BJ (cell line): Measurements from ENCODE around the gene RAB27A. TPM values are rescaled to one million over a fixed set of nuclear protein-coding genes. Genes with fewer than 3 reads are reported as not detected.
"Not testable (repeated sequence)": the region's sequence is repeated elsewhere in the genome, so short reads cannot be mapped to it uniquely, and the experiment has no call there.

ENCODE experiments used
- CTCF ChIA-PET: fragments of 350-600 bp; formaldehyde crosslinking; extraction: SDS; loops from one replicate; lab custom pipeline; 2021; ENCODE audit warnings: antibody characterized with exemption, inconsistent platforms; lab: Yijun Ruan, JAX
- POLR2A ChIA-PET: fragments of 300-600 bp; sonication (Branson Sonifier 250); formaldehyde crosslinking; extraction: SDS; loops from one replicate; lab custom pipeline; 2021; ENCODE audit warnings: antibody characterized with exemption; lab: Charles Lee
- DNase-seq: peaks from one replicate; pipeline ENCODE4 v3.0.0-alpha.2; 2011; ENCODE audit warnings: low read depth
- H3K27me3 ChIP-seq: 2 replicates; pipeline ENCODE4 v1.6.0; 2011; ENCODE audit warnings: low read length; ENCODE audit not compliant: control insufficient read depth, insufficient read depth
- H3K36me3 ChIP-seq: 2 replicates; pipeline ENCODE4 v1.5.1; 2011; ENCODE audit warnings: low read length; ENCODE audit not compliant: control insufficient read depth, insufficient read depth
- H3K4me3 ChIP-seq: 2 replicates; pipeline ENCODE4 v1.5.1; 2011; ENCODE audit warnings: low read depth, mild to moderate bottlenecking, control low read depth, low read length
- CTCF ChIP-seq: IDR thresholded peaks from 2 replicates; pipeline ENCODE4 v1.5.1; 2011; ENCODE audit warnings: low read depth, mild to moderate bottlenecking, control low read depth, inconsistent platforms, low read length, moderate library complexity; ENCODE audit not compliant: insufficient read depth
- polyA plus RNA-seq: library from polyadenylated mRNA; depleted of rRNA; stranded (reverse); fragments of >200 nt; gene quantifications from 2 replicates; pipeline ENCODE4 v1.2.3, GENCODE V29; 2011

RAB27A gene
- polyA plus RNA-seq, 1 experiment = 12.1 TPM

GRCh38 chr15:55284426-55284825, 5.2 kb downstream of the RAB27A start:
- no peaks in the 10 kb centered on the region; the same call in 1 of the 2 replicates for H3K36me3 ChIP-seq
- CTCF ChIA-PET = no interaction called here
- POLR2A ChIA-PET = no interaction called here

GRCh38 chr15:55283379-55284147, 6.0 kb downstream of the RAB27A start:
- no peak overlapping the region for H3K4me3 ChIP-seq
- ChIA-PET CTCF (no interaction called here), POLR2A (no interaction called here)
- no peak for TF ChIP-seq CTCF
- no peak for DNase-seq
- H3K36me3 ChIP-seq = no peaks in the 10 kb centered on the region; the same call in 1 of the 2 replicates
- no peaks in the 10 kb centered on the region for H3K27me3 ChIP-seq

More at GRCh38 chr15:55284426-55284825, 5.2 kb downstream of the RAB27A start:
- H3K4me3 ChIP-seq = no peak overlapping the region
- no peak for DNase-seq
- H3K27me3 ChIP-seq = no peaks in the 10 kb centered on the region
- no peak for TF ChIP-seq CTCF

GRCh38 chr15:55282284-55282833, 7.3 kb downstream of the RAB27A start:
- Histone ChIP-seq H3K27me3 (no peaks in the 10 kb centered on the region), H3K36me3 (no peaks in the 10 kb centered on the region; the same call in 1 of the 2 replicates), H3K4me3 (no peak overlapping the region)
- DNase-seq = peak; percentile 46
- TF ChIP-seq CTCF = no peak
- ChIA-PET CTCF (interaction anchor here (0.6 to 1.2 kb wide), 7 partner anchors 9 to 1393 kb away, joined by 3 to 5 read pairs (median 4); no protein-coding TSS in a partner anchor), POLR2A (no interaction called here)

GRCh38 chr15:55281517-55282228, 7.9 kb downstream of the RAB27A start:
- Histone ChIP-seq H3K36me3 (no peaks in the 10 kb centered on the region; the same call in 1 of the 2 replicates), H3K4me3 (no peak overlapping the region), H3K27me3 (no peaks in the 10 kb centered on the region)
- CTCF ChIA-PET = interaction anchor here (0.6 to 1.2 kb wide), 6 partner anchors 10 to 158 kb away, joined by 3 to 6 read pairs (median 4); no protein-coding TSS in a partner anchor
- no peak for DNase-seq
- TF ChIP-seq CTCF = no peak
- POLR2A ChIA-PET = no interaction called here

GRCh38 chr15:55280589-55280988, 9.0 kb downstream of the RAB27A start:
- H3K36me3 ChIP-seq, DNase-seq, H3K4me3 ChIP-seq, POLR2A ChIA-PET, H3K27me3 ChIP-seq: not testable (repeated sequence)
- CTCF ChIA-PET = interaction anchor here (0.6 kb wide), 1 partner anchor 10 kb away, joined by 3 read pairs; no protein-coding TSS in a partner anchor
